Bone marrow (tissue), 2 donors: ENCODE measurements around the gene LYRM1.
A peak's percentile ranks its signal among the peaks of the same experiment; 100 is the strongest.

Source experiments
- DNase-seq, 2 donors: peaks; one replicate each; lab custom pipeline; 2025; lab: John Stamatoyannopoulos, UW

LYRM1 gene

GRCh38 chr16:20871941-20872815 is 28.4 kb upstream of the LYRM1 start:
- DNase-seq: no peak

GRCh38 chr16:20873331-20873730 is 27.2 kb upstream of the LYRM1 start:
- no peak for DNase-seq

- DNase-seq: no peak
These were observed 26.4 kb upstream of the LYRM1 start for GRCh38 chr16:20874088-20874581.

DNA sequence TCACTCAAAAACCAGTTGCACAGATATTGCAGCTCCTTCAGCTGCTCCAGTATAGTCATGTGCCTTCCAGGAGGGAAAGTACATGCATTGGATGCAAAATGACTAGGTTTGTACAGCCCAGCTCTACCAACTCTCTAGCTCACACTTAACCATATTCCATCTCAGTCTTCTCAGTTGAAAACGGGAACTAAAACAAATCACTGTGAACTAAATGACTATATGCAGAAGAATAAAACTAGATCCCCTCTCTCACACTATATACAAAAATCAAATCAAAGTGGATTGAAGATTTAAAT is 25.3 kb upstream of the LYRM1 start:
- DNase-seq: no peak

GRCh38 chr16:20878682-20879147 is 21.9 kb upstream of the LYRM1 start:
- no peak for DNase-seq

- DNase-seq: no peak
These were observed 21.2 kb upstream of the LYRM1 start for GRCh38 chr16:20879175-20880040.

DNA sequence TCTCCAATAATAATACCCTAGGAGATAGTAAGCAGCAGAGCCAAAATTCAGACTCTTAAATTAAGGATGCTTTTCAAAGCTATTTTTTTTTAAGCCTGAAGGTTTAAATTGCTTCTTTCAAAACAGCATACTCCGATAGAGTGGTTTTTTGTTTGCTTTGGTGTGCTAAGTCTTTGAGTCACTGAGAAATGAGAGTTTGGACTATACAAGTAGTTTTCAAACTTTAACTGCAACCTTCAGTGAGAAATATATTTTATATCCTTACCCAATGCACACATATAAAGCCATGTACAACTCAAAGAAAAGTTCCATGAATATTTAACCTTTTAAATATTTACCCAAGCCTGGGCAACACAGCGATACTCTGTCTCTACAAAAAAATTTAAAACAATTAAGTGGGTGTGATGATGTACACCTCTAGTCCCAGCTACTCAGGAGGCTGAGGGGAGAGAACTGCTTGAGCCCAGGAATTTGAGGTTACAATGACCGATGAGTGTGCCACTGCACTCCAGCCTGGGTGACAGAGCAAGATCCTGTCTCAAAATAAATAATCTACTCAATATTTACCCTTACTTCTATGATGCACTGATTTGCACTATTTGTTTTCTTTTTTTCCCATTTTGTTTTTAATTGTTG is 19.6 kb upstream of the LYRM1 start:
- no peak for DNase-seq

- DNase-seq: no peak
These were observed 19.1 kb upstream of the LYRM1 start for GRCh38 chr16:20881503-20881878.

DNA sequence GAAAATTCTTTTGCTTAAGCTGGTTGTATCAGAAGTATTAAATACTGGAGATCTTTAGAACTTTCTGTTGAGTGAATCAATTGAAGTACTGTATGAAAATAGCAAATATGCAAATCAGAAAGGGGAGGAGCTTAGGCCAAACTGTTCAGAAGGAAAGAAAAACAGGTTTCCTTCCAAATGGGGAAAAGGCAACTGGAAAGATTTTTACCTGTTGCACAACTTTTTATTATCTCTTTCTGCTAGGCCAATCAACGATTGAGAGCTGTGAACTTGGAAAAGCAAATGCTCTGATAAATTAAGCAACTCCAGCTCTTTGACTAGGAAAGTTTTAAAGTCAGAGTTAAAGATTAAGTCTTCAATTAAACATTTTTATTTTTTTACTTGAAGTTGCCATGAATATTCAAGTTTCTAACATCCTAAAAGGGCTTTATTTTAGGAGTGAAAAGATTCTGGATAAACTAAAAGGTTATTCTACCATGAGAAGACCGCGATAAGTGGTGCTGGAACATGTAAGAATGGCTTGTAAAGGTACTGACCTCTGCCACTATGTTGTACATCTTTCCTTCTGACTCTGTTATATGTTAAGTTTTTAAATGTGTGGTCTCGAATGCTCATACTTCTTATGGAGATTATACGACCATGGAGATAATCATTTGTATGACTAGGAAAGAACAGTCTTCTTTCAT is 16.9 kb upstream of the LYRM1 start:
- no peak for DNase-seq

DNA sequence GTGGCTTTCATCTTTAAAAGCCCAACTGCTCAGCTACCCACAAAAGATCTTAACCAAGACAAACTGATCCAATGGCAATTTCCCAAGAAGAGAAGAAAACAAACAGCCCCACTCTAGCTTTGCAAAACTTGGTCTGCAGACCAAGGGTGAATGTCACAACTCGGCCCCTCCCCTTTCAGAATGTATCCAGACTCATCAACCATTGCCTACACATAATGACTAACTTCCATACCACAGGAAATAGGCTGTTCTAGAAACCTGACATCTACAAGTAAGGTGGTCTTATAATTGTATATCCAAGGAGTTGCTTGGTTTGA is 16.4 kb upstream of the LYRM1 start:
- DNase-seq: peak in 1 of 2 donors; percentile 16

GRCh38 chr16:20886320-20886719 is 14.3 kb upstream of the LYRM1 start:
- no peak for DNase-seq

DNA sequence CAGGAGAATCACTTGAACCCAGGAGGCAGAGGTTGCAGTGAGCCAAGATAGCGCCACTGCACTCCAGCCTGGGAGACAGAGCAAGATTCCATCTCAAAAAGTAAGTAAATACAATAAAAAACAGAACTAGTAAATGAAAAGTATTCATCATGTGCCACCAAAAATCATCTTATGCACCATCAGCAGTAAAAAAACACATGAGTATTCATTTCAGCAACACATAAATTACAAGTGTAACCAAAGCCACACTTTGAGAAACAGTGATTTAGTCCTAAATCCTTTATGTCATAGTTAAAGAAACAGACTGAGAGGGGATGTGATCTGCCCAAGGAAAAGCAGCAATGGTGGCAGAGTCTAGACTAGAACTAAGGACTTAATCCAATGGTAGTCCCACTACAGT is 13.4 kb upstream of the LYRM1 start:
- no peak for DNase-seq

DNA sequence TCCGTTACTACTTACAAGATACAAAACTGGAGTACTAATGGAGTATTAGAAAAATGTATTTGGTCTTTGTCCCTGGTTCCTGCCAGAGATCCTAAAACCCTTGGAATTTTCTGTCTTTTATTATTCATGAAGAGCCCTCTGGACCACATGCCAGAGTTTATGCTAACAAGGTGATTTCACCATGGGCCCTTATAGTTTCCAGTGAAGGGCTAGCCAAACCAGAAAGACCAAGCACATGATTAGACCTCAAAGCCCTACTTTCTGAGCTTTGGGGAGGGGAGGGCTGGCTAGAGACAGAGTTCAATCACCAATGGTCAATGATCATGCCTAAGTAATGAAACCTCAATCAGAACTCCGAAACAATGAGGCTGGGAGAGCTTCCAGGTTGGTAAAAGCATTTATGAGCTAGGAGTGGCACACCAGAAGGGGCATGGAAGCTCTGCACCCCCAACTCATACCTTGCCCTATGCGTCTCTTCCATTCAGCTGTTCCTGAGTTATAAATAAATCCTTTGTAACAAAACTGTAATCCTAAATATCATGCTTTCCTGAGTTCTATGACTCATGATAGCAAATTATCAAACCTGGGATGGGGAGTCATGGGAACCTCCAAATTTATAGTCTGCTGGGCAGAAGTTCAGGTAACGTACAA is 10.8 kb upstream of the LYRM1 start:
- DNase-seq: no peak

GRCh38 chr16:20894388-20894787 is 6.2 kb upstream of the LYRM1 start:
- DNase-seq: no peak

DNA sequence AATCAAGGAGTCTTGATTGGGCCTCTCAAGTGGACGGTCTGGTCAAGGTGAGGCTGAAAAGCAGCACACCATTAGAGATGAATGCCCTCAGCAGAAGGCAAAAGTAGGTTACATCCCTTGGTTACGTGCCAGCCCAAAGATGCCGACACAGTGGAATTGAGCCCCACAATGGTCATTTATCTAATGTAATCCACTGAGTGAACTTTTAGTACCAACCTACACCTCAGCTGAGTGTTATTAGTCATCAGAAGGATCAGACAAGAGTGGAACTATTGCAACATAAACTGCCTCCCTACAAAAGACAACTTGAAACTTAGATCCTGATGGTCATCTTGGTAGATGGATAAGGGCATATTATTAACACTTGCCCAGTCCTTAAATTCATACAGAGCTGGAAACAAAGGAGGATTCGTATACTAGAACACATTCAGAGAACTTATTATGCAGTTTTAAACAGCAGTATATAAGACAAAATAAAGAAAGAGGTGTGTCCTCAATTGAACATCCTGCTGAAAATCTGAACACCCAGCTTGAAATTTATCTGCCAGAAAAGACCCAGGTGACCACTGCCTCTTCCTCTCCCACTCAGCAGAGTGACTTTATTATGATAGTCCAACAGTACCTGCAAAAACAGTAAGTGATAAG is 3.2 kb upstream of the LYRM1 start:
- no peak for DNase-seq

DNA sequence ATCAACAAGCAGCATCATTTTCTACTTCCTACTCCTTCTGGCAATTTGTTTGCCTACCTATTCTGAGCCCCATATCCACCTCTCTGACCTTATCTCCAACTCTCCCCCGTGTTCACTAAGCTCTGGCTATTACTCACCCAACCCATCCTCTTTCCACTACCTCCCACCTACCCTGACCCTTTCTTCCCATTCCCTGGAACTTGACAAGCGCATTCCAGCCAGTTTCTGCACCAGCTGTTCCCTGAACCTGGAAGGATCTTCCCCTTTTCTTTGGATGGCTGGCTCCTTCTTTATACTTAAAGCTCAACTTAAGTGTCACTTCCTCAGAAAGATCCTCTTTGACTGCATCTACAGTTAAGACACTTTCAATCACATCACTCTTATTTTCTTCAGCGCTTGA is 2.6 kb upstream of the LYRM1 start:
- no peak for DNase-seq

- no peak for DNase-seq
These were observed 1.5 kb upstream of the LYRM1 start for GRCh38 chr16:20899071-20899470.

GRCh38 chr16:20899477-20900298 is 883 bp upstream of the LYRM1 start:
- peak in 1 of 2 donors; percentile 26 for DNase-seq

- no peak for DNase-seq
These were observed 481 bp downstream of the LYRM1 start for GRCh38 chr16:20901068-20901435.

- DNase-seq: no peak
These were observed 1.0 kb downstream of the LYRM1 start for GRCh38 chr16:20901436-20902112.
